ENCODE results near the gene DMXL1.

- TF ChIP-seq ZNF274 (IDR thresholded peaks at IDR 0.05; ENCODE audit: low read depth, low read length) (no peak), YY1 (IDR thresholded peaks at IDR 0.05; ENCODE audit: insufficient read depth, insufficient read length) (no peak)
Observed at GRCh38 chr5:119136666-119137318, 65.9 kb downstream of the DMXL1 start.

Measured in NT2/D1 (cell line).